ENCODE data around the gene BHMT. TPM values are rescaled to one million over a fixed set of nuclear protein-coding genes. Genes with fewer than 3 reads are reported as not detected.

BHMT gene
- total RNA-seq, 1 donor from 2014 or later: not detected

DNA sequence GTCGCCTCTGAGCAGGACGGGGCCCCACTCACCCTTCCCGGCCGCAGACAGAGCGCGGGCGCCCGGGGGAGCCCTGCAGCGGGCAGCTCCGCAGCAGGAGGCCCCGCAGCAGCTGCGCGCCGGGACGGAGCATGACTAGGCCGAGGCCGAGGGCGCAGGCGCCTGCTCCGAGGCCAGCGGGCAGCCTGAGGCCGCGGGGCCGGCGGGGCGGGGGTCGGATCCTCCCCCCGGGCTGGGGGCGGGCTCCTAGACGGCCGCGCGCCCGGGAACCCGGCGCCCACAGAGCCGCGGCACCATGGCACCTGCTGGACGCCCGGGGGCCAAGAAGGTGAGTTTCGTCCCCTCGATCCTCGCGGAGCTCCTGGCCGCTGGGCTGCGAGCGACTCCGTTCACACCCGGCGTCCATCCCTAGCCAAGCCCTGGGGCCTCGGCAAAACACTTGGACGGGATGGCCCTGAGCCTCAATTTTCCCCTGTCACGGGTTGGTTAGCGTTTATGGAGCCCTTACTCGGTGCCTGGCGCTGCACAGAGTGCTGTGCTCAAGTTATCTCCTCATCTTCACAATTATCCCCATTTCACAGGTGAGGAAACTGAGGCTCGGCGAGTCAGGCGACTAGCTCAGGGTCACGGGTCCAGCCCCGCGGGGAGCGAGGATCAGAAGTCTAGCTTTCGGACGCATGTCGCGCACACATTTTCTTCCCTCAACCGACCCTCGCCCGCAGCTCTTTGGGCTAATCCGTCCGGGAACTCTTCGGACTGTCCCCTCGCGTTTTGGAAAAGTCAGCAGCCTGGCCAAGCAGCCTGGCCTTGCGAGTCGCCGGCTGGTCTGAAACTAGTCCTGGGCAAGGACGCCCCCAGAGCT is 41.9 kb upstream of the BHMT start, which contains the start of the genes BHMT2 and DMGDH:
Gene BHMT2 (plus strand): TSS at position 280 of the 862 bp plus-strand sequence. CDS start 16 bp downstream, at position 296.
Gene DMGDH (minus strand): TSS at position 187 of the 862 bp plus-strand sequence. CDS start 54 bp downstream, at position 133.
- no peaks in the 10 kb centered on the region for H3K36me3 ChIP-seq (ENCODE audit: insufficient read depth, low read length)
- H3K79me2 ChIP-seq (ENCODE audit: insufficient read depth, low read length): no peaks in the 10 kb centered on the region
- DNase-seq (ENCODE audit: low read depth) (peak; percentile 47), FAIRE-seq (no peak)
- H3K27me3 ChIP-seq (ENCODE audit: insufficient read depth, low read length): no peaks in the 10 kb centered on the region
- H3K4me3 ChIP-seq (ENCODE audit: insufficient read depth, low read depth, low read length): peak within 1 kb of the TSS; percentile 34
- peaks cover 4% of the 10 kb centered on the region for H3K36me3 Mint-ChIP-seq (ENCODE audit: low read depth, unreplicated experiment)
- peaks cover 9% of the 10 kb centered on the region for H3K4me1 ChIP-seq (ENCODE audit: insufficient read depth, low read length)
- H3K27ac ChIP-seq (ENCODE audit: low read depth, low read length): no peak within 1 kb of the TSS
- H3K27ac Mint-ChIP-seq (ENCODE audit: unreplicated experiment): no peak within 1 kb of the TSS
- peaks cover 6% of the 10 kb centered on the region for H3K9me3 ChIP-seq (ENCODE audit: insufficient read depth, low read depth, low read length)
- H3K4me2 ChIP-seq (ENCODE audit: low read length): peak within 1 kb of the TSS; percentile 80
- H3K9ac ChIP-seq (ENCODE audit: low read length): peak within 1 kb of the TSS; percentile 58
- peaks cover 4% of the 10 kb centered on the region for H3K4me1 Mint-ChIP-seq (ENCODE audit: low read depth, unreplicated experiment)
- H3K27me3 Mint-ChIP-seq (ENCODE audit: low read depth, unreplicated experiment): no peaks in the 10 kb centered on the region
- H4K20me1 ChIP-seq (ENCODE audit: insufficient read depth, low read length): no peaks in the 10 kb centered on the region
- peak within 1 kb of the TSS; percentile 64 for H2AFZ ChIP-seq (ENCODE audit: low read depth, low read length)
- no peak within 1 kb of the TSS for H3K4me3 Mint-ChIP-seq (ENCODE audit: unreplicated experiment)
- peaks cover 9% of the 10 kb centered on the region for H3K9me3 Mint-ChIP-seq (ENCODE audit: unreplicated experiment)
- TF ChIP-seq, protein P1, sequence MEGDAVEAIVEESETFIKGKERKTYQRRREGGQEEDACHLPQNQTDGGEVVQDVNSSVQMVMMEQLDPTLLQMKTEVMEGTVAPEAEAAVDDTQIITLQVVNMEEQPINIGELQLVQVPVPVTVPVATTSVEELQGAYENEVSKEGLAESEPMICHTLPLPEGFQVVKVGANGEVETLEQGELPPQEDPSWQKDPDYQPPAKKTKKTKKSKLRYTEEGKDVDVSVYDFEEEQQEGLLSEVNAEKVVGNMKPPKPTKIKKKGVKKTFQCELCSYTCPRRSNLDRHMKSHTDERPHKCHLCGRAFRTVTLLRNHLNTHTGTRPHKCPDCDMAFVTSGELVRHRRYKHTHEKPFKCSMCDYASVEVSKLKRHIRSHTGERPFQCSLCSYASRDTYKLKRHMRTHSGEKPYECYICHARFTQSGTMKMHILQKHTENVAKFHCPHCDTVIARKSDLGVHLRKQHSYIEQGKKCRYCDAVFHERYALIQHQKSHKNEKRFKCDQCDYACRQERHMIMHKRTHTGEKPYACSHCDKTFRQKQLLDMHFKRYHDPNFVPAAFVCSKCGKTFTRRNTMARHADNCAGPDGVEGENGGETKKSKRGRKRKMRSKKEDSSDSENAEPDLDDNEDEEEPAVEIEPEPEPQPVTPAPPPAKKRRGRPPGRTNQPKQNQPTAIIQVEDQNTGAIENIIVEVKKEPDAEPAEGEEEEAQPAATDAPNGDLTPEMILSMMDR (IDR thresholded peaks at IDR 0.05; ENCODE audit: insufficient read depth, low read depth, low read length): no peak
- TF ChIP-seq EZH2 (IDR thresholded peaks at IDR 0.05; ENCODE audit: insufficient read depth, low read length): no peak

GRCh38 chr5:79070350-79070667 is 41.3 kb upstream of the BHMT start:
- no peaks in the 10 kb centered on the region for H3K27me3 ChIP-seq (ENCODE audit: insufficient read depth, low read length)
- no peaks in the 10 kb centered on the region for H4K20me1 ChIP-seq (ENCODE audit: insufficient read depth, low read length)
- no peaks in the 10 kb centered on the region for H3K27me3 Mint-ChIP-seq (ENCODE audit: low read depth, unreplicated experiment)
- no peaks in the 10 kb centered on the region for H3K79me2 ChIP-seq (ENCODE audit: insufficient read depth, low read length)
- H3K4me1 ChIP-seq (ENCODE audit: insufficient read depth, low read length): peaks cover 9% of the 10 kb centered on the region
- peaks cover 9% of the 10 kb centered on the region for H3K9me3 Mint-ChIP-seq (ENCODE audit: unreplicated experiment)
- H3K4me3 ChIP-seq (ENCODE audit: insufficient read depth, low read depth, low read length): no peak overlapping the region
- no peaks in the 10 kb centered on the region for H3K36me3 ChIP-seq (ENCODE audit: insufficient read depth, low read length)
- H3K27ac Mint-ChIP-seq (ENCODE audit: unreplicated experiment): no peak overlapping the region
- H3K36me3 Mint-ChIP-seq (ENCODE audit: low read depth, unreplicated experiment): peaks cover 4% of the 10 kb centered on the region
- TF ChIP-seq, protein P1 (IDR thresholded peaks at IDR 0.05; ENCODE audit: insufficient read depth, low read depth, low read length): no peak
- no peak for TF ChIP-seq EZH2 (IDR thresholded peaks at IDR 0.05; ENCODE audit: insufficient read depth, low read length)
- H3K4me3 Mint-ChIP-seq (ENCODE audit: unreplicated experiment): no peak overlapping the region
- peaks cover 6% of the 10 kb centered on the region for H3K9me3 ChIP-seq (ENCODE audit: insufficient read depth, low read depth, low read length)
- peak; percentile 27 for DNase-seq (ENCODE audit: low read depth)
- H3K27ac ChIP-seq (ENCODE audit: low read depth, low read length): no peak overlapping the region
- peaks cover 8% of the 10 kb centered on the region for H3K4me1 Mint-ChIP-seq (ENCODE audit: low read depth, unreplicated experiment)
- peak overlapping the region; percentile 80 for H3K4me2 ChIP-seq (ENCODE audit: low read length)
- no peak for FAIRE-seq
- no peak overlapping the region for H3K9ac ChIP-seq (ENCODE audit: low read length)
- peak overlapping the region; percentile 64 for H2AFZ ChIP-seq (ENCODE audit: low read depth, low read length)

GRCh38 chr5:79074641-79075040 is 37.0 kb upstream of the BHMT start:
- Mint-ChIP-seq H3K4me1 (ENCODE audit: low read depth, unreplicated experiment) (peaks cover 19% of the 10 kb centered on the region), H3K27me3 (ENCODE audit: low read depth, unreplicated experiment) (no peaks in the 10 kb centered on the region), H3K4me3 (ENCODE audit: unreplicated experiment) (no peak overlapping the region), H3K27ac (ENCODE audit: unreplicated experiment) (peak overlapping the region; percentile 85), H3K9me3 (ENCODE audit: unreplicated experiment) (peaks cover 12% of the 10 kb centered on the region), H3K36me3 (ENCODE audit: low read depth, unreplicated experiment) (peaks cover 4% of the 10 kb centered on the region)
- Histone ChIP-seq H2AFZ (ENCODE audit: low read depth, low read length) (no peak overlapping the region), H3K4me3 (ENCODE audit: insufficient read depth, low read depth, low read length) (no peak overlapping the region), H3K36me3 (ENCODE audit: insufficient read depth, low read length) (no peaks in the 10 kb centered on the region), H3K4me2 (ENCODE audit: low read length) (no peak overlapping the region), H3K9me3 (ENCODE audit: insufficient read depth, low read depth, low read length) (peaks cover 6% of the 10 kb centered on the region), H3K79me2 (ENCODE audit: insufficient read depth, low read length) (no peaks in the 10 kb centered on the region), H3K27me3 (ENCODE audit: insufficient read depth, low read length) (no peaks in the 10 kb centered on the region), H3K4me1 (ENCODE audit: insufficient read depth, low read length) (peaks cover 9% of the 10 kb centered on the region), H4K20me1 (ENCODE audit: insufficient read depth, low read length) (no peaks in the 10 kb centered on the region), H3K27ac (ENCODE audit: low read depth, low read length) (no peak overlapping the region), H3K9ac (ENCODE audit: low read length) (no peak overlapping the region)
- FAIRE-seq (peak; percentile 20), DNase-seq (ENCODE audit: low read depth) (peak; percentile 49)
- TF ChIP-seq EZH2 (IDR thresholded peaks at IDR 0.05; ENCODE audit: insufficient read depth, low read length): no peak
- TF ChIP-seq, protein P1 (IDR thresholded peaks at IDR 0.05; ENCODE audit: insufficient read depth, low read depth, low read length): no peak

All from astrocyte (in vitro differentiated cells and primary cell).